NCI-H2029 (cell line): ENCODE data around the gene ANXA11.
"Not testable (repeated sequence)": the region's sequence is repeated elsewhere in the genome, so short reads cannot be mapped to it uniquely, and the experiment has no call there.

Experiments
- DNase-seq: peaks from one replicate; lab custom pipeline; 2025; lab: John Stamatoyannopoulos, UW

The ANXA11 gene

DNA sequence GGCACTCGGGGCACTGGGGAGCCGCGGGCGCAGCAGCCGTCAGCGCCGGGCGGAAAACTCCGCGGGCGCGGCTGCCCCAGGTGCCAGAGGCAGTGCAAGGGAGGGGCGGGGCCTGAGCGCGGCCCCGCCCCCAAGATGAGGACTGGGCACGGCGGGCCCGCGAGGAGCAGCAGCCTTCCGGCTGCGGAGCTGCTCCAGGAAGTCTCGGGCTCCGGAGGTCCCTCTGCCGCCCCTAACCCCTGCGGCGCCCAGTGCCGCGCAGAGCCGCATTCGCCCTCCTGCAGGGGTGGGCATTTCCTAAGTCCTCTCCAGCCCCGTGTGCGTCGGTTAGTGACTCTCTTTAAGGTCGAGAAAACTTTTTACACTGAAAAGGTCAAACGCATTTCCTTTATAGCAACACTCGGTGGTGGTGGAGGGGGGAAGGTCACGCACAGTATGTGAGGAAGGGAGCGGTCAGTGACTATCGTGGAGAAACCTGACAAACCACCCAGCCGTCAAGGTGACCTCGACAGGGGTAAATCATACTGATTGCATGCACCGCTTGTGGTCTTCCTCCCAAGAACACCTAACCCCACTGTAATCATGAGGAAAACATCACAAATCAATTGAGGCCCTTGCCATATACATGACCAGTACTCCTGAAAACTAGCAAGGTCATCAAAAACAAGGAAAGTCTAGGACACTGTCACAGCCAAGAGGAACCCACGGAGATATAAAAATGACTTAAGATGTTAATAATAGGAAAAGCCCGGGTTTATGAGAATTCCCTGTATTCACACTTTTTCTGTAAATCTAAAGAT lies at the start of gene ANXA11:
Gene ANXA11, minus strand, starts transcription at position 61 of the 800 bp plus-strand sequence. CDS start 32,676 bp downstream, outside the sequence.
- DNase-seq: peak; percentile 49

DNA sequence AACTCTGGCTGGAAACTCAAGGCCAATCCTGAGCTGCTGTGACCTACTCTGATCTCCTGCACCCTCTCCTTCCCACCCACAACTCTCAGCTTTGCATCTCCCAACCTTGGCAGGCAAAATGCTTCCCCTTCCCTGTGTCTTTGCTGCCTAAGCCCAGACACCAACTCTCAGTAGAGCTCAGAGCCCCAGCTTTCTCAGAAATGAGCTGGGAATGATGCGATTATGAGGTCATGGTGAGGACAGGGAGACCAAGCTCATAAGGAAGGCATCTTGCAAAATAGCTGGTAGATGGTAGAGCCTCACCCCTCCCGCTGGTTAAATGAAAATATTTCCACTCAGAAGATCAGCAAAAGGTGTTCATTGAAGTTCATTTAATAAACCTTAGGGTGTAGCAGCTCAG lies 49.4 kb upstream of the ANXA11 start:
- DNase-seq: not testable (repeated sequence)

DNA sequence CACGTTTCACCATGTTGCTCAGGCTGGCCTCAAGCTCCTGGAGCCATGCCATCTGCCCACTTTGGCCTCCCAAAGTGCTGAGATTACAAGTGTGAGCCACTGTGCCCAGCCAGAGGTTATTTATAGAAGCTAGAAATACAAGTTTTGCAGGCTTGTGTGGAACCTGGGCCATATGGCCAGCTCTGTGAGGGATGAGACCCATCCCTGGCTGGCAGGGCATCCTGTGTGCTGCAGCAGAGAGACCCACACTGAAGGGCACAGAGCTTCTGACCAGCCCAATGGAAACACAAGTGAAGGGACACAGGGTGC lies 48.6 kb upstream of the ANXA11 start:
- peak; percentile 20 for DNase-seq

GRCh38 chr10:80253266-80253962 lies 48.1 kb upstream of the ANXA11 start:
- DNase-seq: no peak

- peak; percentile 56 for DNase-seq
Measured at GRCh38 chr10:80252296-80252887, 47.1 kb upstream of the ANXA11 start.

DNA sequence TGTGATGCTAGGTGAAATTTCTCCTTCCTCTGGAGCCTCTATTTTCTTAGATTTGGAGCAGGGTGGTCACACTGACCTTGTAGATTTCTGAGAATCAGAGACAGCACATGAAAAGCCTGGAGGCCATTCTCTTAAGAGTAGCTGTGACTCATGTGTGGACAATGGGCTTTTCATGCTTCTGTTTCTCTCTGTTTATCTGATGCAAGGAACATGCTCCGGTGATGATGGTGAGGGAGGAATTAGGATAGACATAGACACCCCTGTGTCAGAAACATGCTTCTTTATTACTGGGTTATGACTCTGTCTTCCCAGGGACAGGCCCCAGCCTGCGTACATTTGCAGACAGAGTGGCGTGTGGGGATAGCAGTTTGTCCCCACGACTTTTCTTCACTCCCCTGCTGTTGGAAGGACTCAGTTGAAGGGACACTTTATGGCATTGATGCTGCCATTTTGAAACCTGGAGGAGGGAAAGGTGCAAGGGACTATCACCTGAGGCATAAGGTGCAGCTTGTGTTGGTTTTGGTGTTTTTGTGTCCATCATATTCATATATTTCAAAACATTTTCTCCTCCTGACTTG lies 46.5 kb upstream of the ANXA11 start:
- not testable (repeated sequence) for DNase-seq

DNA sequence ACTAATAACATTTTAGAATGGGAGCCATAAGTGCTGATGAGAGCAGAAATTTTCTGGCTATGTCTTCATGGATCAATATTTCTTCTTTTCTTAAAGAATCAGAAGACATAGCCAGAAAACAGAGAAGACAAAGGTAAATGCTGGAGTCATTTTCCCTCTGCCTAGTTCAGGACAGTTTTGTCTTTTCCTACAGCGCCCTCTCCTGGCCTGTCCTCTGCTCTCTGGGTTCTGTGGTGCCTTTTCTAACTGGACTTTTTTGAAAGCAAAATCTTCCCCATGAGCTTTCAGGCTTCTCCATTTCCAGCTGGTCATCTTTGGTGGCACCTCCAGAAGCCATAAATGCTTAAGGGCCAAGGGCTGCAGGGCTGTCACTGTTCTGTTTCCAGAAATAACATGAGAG lies 45.1 kb upstream of the ANXA11 start:
- not testable (repeated sequence) for DNase-seq

DNA sequence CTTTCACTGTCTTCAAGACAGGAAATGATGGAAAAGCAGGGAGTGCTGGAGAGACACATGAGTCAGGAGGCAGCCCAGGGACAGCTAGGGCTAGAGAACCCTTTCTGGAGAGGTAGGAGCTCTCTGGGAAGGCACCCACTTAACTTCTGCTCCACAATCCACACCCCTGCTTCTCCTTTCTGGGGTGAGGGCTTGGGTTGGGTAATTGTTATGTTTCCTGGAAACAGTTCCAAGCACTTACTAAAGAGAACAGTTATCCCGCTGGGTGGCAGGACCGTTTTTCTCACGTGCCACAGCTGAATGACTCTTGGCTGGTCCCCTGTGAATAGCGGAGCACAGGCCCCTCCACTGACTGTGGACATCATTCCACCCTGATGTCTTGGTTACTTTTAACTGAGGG lies 44.6 kb upstream of the ANXA11 start:
- DNase-seq: not testable (repeated sequence)

- not testable (repeated sequence) for DNase-seq
Measured at GRCh38 chr10:80247611-80248010, 42.3 kb upstream of the ANXA11 start.

DNA sequence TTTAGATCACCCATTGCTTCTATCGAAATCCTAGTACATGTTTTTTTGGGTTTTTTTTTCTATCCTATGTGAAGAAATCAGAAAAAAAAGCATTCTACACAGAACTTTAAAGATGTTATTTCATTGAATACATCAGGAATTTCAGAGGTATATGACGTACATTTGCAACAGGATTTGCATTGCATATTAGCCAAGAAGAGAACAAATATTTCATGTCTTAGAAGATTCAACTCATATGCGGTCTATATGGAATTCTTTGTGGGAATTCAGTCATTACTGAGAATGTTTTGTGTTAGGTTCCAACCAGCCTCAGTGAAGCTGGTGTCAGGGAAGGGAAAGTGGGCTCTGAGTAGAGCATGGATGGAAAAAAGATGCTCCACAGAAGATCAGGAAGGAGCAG lies 39.0 kb upstream of the ANXA11 start:
- DNase-seq: not testable (repeated sequence)

- not testable (repeated sequence) for DNase-seq
Measured at GRCh38 chr10:80242341-80242740, 37.0 kb upstream of the ANXA11 start.

DNA sequence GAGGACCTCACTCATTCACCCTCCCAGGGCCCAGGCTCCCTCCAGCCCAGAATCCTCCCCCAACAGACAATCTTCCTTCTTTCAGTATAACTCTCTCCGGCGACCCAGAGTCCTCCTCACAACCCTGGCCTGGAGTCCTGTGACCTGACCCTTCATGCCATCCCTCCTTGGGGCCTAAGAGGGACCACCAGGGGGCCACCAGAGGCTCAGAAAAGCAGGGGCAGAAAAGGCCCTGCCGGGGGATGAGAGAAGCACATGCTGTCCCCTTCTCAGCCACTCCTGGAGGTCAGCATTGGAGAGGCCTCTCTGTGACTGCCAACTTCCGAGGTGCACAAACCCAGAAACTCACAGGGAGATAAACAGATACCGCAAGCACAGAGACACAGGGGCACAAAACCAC lies 31.1 kb upstream of the ANXA11 start:
- not testable (repeated sequence) for DNase-seq

DNA sequence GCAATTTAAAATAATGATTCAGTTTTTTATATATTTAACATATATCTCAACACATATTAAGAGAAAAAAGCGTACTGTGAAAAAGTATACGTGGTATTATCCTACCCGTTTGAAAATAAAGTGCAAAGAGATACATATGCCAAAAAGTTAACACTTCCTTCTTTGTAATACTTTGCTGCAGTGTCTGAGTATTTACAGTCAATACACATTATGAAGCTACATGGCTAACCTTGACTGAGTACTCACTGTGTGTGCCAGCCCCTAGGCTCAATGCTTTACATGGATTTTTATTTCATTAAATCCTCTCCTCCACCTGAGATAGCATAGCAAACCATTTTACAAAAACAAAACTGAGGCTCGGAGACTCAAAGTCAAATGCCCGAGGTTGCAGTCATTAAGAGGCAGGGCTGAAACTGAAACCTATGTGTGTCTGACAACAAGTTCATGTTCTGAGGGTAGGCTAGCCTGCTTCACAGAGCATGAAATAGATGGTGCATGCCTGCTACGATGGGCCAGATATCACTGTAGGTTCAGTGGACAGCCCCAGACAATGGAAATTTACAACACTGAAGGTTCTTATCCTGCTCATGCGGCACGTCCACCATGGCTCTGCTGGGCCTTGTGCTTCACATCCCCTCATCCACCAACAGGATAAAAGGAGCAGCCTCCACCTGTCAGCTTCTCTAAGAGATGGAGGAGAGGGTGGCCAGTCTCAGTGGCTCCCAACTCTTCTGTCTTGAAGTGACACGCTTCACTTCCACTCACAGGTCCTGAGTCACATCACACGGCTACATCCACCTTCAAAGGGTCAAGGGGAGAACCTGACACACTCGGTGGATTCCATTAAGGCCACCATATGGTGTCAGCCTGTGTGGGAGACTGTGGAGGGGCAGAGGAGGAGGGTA lies 29.2 kb upstream of the ANXA11 start:
- not testable (repeated sequence) for DNase-seq

DNA sequence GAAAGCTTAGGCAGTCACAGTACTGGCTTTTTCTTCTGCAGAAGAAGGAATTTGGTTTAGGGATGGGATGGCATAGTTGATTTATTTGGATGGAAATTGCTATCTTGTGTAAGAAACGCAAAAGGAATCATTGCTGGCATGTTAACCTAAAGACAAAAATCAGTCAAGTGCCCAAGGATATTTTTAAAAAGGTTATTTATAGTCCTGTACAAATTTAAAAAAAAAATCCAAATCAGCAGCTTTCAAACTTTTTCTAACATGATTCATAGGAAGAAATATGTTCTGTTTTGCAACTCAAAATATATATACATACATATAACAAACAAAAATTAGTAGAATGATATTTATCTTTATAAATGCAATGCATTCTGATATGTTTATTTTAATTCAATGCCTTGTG lies 28.5 kb upstream of the ANXA11 start:
- DNase-seq: not testable (repeated sequence)

DNA sequence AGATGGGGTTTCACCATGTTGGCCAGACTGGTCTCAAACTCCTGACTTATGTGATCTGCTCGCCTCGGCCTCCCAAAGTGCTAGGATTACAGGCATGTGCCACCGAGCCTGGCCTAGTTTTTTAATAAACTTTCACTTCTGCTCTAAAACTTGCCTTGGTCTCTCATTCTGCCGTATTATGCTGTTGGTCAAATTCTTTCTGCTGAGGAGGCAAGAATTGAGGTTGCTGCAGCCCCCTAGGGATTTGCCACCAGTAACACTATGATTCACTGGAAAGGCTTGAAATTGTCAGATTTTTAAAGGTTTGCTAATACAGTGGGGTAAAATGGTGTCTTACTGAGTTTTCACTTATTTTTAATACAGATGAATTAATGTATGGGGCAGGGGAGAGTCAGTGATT lies 21.4 kb upstream of the ANXA11 start:
- DNase-seq: not testable (repeated sequence)

DNA sequence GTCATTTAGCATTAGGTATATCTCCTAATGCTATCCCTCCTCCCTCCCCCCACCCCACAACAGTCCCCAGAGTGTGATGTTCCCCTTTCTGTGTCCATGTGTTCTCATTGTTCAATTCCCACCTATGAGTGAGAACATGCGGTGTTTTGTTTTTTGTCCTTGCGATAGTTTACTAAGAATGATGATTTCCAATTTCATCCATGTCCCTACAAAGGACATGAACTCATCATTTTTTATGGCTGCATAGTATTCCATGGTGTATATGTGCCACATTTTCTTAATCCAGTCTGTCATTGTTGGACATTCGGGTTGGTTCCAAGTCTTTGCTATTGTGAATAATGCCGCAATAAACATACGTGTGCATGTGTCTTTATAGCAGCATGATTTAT lies 17.7 kb upstream of the ANXA11 start:
- not testable (repeated sequence) for DNase-seq

DNA sequence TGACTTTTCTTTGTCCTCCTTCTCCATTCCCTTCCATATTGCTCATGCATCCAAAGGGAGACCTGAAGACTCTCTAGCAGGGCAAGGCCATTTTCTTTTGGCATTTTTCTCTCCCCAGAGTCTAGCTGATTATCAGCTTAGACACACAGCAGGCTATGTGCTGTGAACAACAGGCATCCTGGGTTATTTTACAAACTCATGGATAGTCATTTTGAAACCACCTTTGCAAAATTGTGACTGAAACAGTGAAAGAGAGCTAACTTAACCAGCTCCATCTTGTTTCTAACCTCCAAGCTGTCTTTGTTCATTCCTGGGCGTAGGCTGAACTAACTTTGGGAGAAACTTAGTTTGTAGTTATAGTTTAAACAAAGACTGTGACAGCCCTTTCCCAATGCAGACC lies 13.5 kb upstream of the ANXA11 start:
- not testable (repeated sequence) for DNase-seq

DNA sequence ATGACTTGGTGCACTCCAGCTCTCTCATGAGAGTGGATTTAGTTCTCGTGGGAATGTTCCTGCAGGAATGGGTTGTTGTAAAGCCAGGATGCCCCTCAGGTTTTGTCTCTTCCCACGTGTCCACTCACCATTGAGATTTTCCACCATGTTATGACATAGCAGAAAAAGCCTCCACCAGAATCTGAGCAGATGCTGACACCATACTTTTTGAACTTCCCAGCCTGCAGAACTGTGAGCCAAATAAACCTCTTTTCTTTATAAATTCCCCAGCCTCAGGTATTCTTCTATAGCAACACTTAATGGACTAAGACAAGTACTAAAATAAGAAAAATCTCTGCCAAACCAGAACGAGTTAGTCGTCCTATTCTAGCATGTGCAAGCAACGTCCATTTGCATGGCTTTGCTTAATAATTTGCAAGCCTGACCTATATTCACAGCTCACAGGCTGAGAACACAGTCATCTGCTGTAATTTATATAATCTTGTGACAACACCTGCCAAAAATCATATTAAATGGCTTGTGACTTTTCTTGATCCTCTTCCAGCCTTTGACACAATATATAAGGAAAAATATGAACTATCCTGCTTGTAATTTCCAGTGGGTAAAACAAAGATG lies 9.1 kb upstream of the ANXA11 start:
- DNase-seq: not testable (repeated sequence)

GRCh38 chr10:80212535-80213115 lies 7.3 kb upstream of the ANXA11 start:
- not testable (repeated sequence) for DNase-seq

DNA sequence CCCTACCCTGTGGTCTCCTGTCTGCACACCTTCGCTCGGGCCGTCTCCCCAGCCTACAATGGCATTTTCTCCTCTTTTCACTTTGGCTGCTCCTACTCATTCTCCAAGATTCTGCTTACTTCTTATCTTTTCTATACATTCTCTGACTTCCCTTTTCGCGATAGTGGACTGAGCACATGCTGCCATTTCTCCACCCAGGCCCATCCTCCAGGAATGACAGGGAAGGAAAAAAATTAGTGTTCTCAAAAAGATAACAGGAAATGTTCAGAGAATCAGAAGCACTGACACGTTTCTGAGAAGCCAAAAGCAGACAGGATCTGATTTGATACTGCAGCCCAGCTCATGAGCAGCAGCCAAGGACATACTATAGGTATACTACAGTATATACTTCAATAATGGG lies 6.4 kb upstream of the ANXA11 start:
- DNase-seq: no peak

DNA sequence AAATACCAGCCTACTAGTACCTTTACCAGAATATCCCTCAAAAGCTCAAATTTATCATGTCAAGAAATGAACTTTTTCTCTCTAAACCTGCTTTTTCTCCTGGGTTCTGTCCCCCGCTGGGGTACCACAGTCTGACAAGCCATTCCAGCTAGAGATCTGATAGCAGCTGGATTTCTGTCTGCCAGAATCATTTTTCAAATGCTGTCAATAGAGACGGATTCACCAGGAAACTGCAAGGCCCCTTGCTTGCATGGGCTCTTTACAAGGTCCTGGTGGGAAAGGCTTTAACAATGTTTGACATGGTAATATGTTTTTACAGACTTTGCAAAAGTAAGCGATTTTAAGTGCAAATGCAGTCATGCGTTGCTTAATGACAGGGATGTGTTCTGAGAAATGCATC lies 4.9 kb upstream of the ANXA11 start:
- no peak for DNase-seq
